Measurements from ENCODE around the gene CIC. TPM values are rescaled to one million over a fixed set of nuclear protein-coding genes. Genes with fewer than 3 reads are reported as not detected.

The CIC gene
- total RNA-seq, 1 experiment from 2014 or later, result 75.5 TPM

GRCh38 chr19:42294471-42295137 is 25.6 kb downstream of the CIC start:
- TF ChIP-seq CTCF (IDR thresholded peaks at IDR 0.05; ENCODE audit: unreplicated experiment), result no peak
- Mint-ChIP-seq H3K27me3 (ENCODE audit: unreplicated experiment) (no peaks in the 10 kb centered on the region), H3K4me1 (ENCODE audit: low read depth, unreplicated experiment) (peaks cover 11% of the 10 kb centered on the region), H3K9me3 (ENCODE audit: low read depth, unreplicated experiment) (no peaks in the 10 kb centered on the region), H3K27ac (ENCODE audit: unreplicated experiment) (no peak overlapping the region), H3K36me3 (ENCODE audit: insufficient read depth, unreplicated experiment) (peaks cover 56% of the 10 kb centered on the region), H3K4me3 (ENCODE audit: low read depth, unreplicated experiment) (no peak overlapping the region)
- no peak for DNase-seq
- BruUV-seq (replicated peaks), result no TSS peak
- CTCF ChIA-PET, result interaction anchor here (0.5 to 1.2 kb wide), 4 partner anchors 22 to 90 kb away, joined by 3 to 4 read pairs (median 4); no protein-coding TSS in a partner anchor
- intact Hi-C loops (cut with micrococcal nuclease; ENCODE audit: unreplicated experiment), result no loop called here

GRCh38 chr19:42295342-42295741 is 26.3 kb downstream of the CIC start:
- CTCF ChIA-PET, result interaction anchor here (0.5 to 1.2 kb wide), 3 partner anchors 23 to 52 kb away, joined by 3 to 4 read pairs (median 3); no protein-coding TSS in a partner anchor
- Mint-ChIP-seq H3K4me3 (ENCODE audit: low read depth, unreplicated experiment) (no peak overlapping the region), H3K4me1 (ENCODE audit: low read depth, unreplicated experiment) (peaks cover 11% of the 10 kb centered on the region), H3K27me3 (ENCODE audit: unreplicated experiment) (no peaks in the 10 kb centered on the region), H3K36me3 (ENCODE audit: insufficient read depth, unreplicated experiment) (peaks cover 55% of the 10 kb centered on the region), H3K27ac (ENCODE audit: unreplicated experiment) (no peak overlapping the region), H3K9me3 (ENCODE audit: low read depth, unreplicated experiment) (no peaks in the 10 kb centered on the region)
- intact Hi-C loops (cut with micrococcal nuclease; ENCODE audit: unreplicated experiment), result no loop called here
- BruUV-seq (replicated peaks), result TSS peak; percentile 24
- no peak for TF ChIP-seq CTCF (IDR thresholded peaks at IDR 0.05; ENCODE audit: unreplicated experiment)
- no peak for DNase-seq

GRCh38 chr19:42295831-42296525 is 26.9 kb downstream of the CIC start:
- Mint-ChIP-seq H3K27me3 (ENCODE audit: unreplicated experiment) (no peaks in the 10 kb centered on the region), H3K27ac (ENCODE audit: unreplicated experiment) (no peak overlapping the region), H3K9me3 (ENCODE audit: low read depth, unreplicated experiment) (no peaks in the 10 kb centered on the region), H3K4me3 (ENCODE audit: low read depth, unreplicated experiment) (no peak overlapping the region), H3K36me3 (ENCODE audit: insufficient read depth, unreplicated experiment) (peaks cover 52% of the 10 kb centered on the region), H3K4me1 (ENCODE audit: low read depth, unreplicated experiment) (peaks cover 11% of the 10 kb centered on the region)
- CTCF ChIA-PET, result no interaction called here
- peak; percentile 99 for TF ChIP-seq CTCF (IDR thresholded peaks at IDR 0.05; ENCODE audit: unreplicated experiment)
- intact Hi-C loops (cut with micrococcal nuclease; ENCODE audit: unreplicated experiment), result no loop called here
- DNase-seq, result peak; percentile 97
- BruUV-seq (replicated peaks), result no TSS peak

- intact Hi-C loops (cut with micrococcal nuclease; ENCODE audit: unreplicated experiment), result no loop called here
- BruUV-seq (replicated peaks), result no TSS peak
- H3K27ac Mint-ChIP-seq (ENCODE audit: unreplicated experiment), result no peak overlapping the region
- peaks cover 2% of the 10 kb centered on the region for H3K4me1 Mint-ChIP-seq (ENCODE audit: low read depth, unreplicated experiment)
- no peak overlapping the region for H3K4me3 Mint-ChIP-seq (ENCODE audit: low read depth, unreplicated experiment)
- peaks cover 49% of the 10 kb centered on the region for H3K36me3 Mint-ChIP-seq (ENCODE audit: insufficient read depth, unreplicated experiment)
- CTCF ChIA-PET, result no interaction called here
- H3K9me3 Mint-ChIP-seq (ENCODE audit: low read depth, unreplicated experiment), result no peaks in the 10 kb centered on the region
- TF ChIP-seq CTCF (IDR thresholded peaks at IDR 0.05; ENCODE audit: unreplicated experiment), result no peak
- H3K27me3 Mint-ChIP-seq (ENCODE audit: unreplicated experiment), result no peaks in the 10 kb centered on the region
- no peak for DNase-seq
These were observed 28.0 kb downstream of the CIC start for GRCh38 chr19:42297039-42297438.

Data from Calu3 (cell line).